HL-60/S4 treated with phorbol 12-myristate 13-acetate at 8.2 ng/mL for 4 days and 3 days (cell line): ENCODE measurements around the gene CD80.
"Not testable (repeated sequence)": the region's sequence is repeated elsewhere in the genome, so short reads cannot be mapped to it uniquely, and the experiment has no call there.

Experiments used
- in situ Hi-C: fragments of 300-500 bp; cut with MboI; formaldehyde crosslinking; loops from 2 replicates; pipeline ENCODE4 v1.15.0; 2022; ENCODE audit warnings: low sequenced_read_pairs

Gene CD80

GRCh38 chr3:119585208-119585607 lies 25.8 kb upstream of the CD80 start:
- in situ Hi-C loops: no loop called here

- in situ Hi-C loops: no loop called here
These were observed 22.8 kb upstream of the CD80 start for GRCh38 chr3:119582178-119582577.

GRCh38 chr3:119580067-119580760 lies 20.8 kb upstream of the CD80 start:
- in situ Hi-C loops: no loop called here

- in situ Hi-C loops: no loop called here
These were observed 20.1 kb upstream of the CD80 start, which contains the start of gene ADPRH for GRCh38 chr3:119579366-119580066. TSS of gene ADPRH (plus strand) at chr3:119579492. CDS start at chr3:119582170, 2,678 bp downstream.

- in situ Hi-C loops: no loop called here
These were observed 16.1 kb upstream of the CD80 start for GRCh38 chr3:119575507-119575906.

- in situ Hi-C loops: no loop called here
These were observed 12.3 kb upstream of the CD80 start for GRCh38 chr3:119571688-119572087.

- in situ Hi-C loops: no loop called here
These were observed 11.8 kb upstream of the CD80 start for GRCh38 chr3:119571230-119571629.

- in situ Hi-C loops: no loop called here
These were observed 10.8 kb upstream of the CD80 start for GRCh38 chr3:119570229-119570628.

- in situ Hi-C loops: no loop called here
These were observed 9.7 kb upstream of the CD80 start for GRCh38 chr3:119569156-119569555.

- in situ Hi-C loops: not testable (repeated sequence)
These were observed 3.9 kb upstream of the CD80 start for GRCh38 chr3:119563334-119563733.

GRCh38 chr3:119562307-119562961 lies 3.0 kb upstream of the CD80 start:
- in situ Hi-C loops: no loop called here

GRCh38 chr3:119560160-119560559 lies 746 bp upstream of the CD80 start:
- in situ Hi-C loops: no loop called here

- in situ Hi-C loops: no loop called here
These were observed 642 bp downstream of the CD80 start for GRCh38 chr3:119558626-119559317.

GRCh38 chr3:119557877-119558269 lies 1.5 kb downstream of the CD80 start:
- in situ Hi-C loops: no loop called here

GRCh38 chr3:119557192-119557876 lies 2.1 kb downstream of the CD80 start:
- in situ Hi-C loops: no loop called here

GRCh38 chr3:119555929-119556328 lies 3.5 kb downstream of the CD80 start:
- in situ Hi-C loops: no loop called here

- in situ Hi-C loops: no loop called here
These were observed 4.1 kb downstream of the CD80 start for GRCh38 chr3:119555309-119555735.

GRCh38 chr3:119553823-119554415 lies 5.5 kb downstream of the CD80 start:
- in situ Hi-C loops: no loop called here

- in situ Hi-C loops: not testable (repeated sequence)
These were observed 6.5 kb downstream of the CD80 start for GRCh38 chr3:119552928-119553327.

GRCh38 chr3:119551598-119551997 lies 7.8 kb downstream of the CD80 start:
- in situ Hi-C loops: no loop called here
